DND-41 (cell line): ENCODE data around the gene FPGT.
"Not testable (repeated sequence)": the region's sequence is repeated elsewhere in the genome, so short reads cannot be mapped to it uniquely, and the experiment has no call there.

Experiments used
- ATAC-seq: fragments of 200-7000 bp; cut with Tn5 transposase; 3 replicates; pipeline ENCODE4 v1.9.1; 2021; ENCODE audit warnings: low read depth; ENCODE audit not compliant: insufficient read depth
- DNase-seq: peaks from one replicate; pipeline ENCODE4 v3.0.0-alpha.2; 2020
- H2AFZ ChIP-seq: 2 replicates; pipeline ENCODE4 v1.6.0; 2012; ENCODE audit warnings: low read depth, low read length
- H3K27ac ChIP-seq: 2 replicates; pipeline ENCODE4 v1.5.1; 2012; ENCODE audit warnings: low read length, inconsistent platforms
- H3K27me3 ChIP-seq: fragments of 200-600 bp; sonication (generic); 2 replicates; pipeline ENCODE4 v1.6.0; 2012; ENCODE audit warnings: low read length, mild to moderate bottlenecking, inconsistent platforms; ENCODE audit not compliant: insufficient read depth, poor library complexity
- H3K36me3 ChIP-seq: 2 replicates; pipeline ENCODE4 v1.5.1; 2012; ENCODE audit warnings: low read length, inconsistent platforms; ENCODE audit not compliant: insufficient read depth
- H3K4me1 ChIP-seq: 2 replicates; pipeline ENCODE4 v1.5.1; 2012; ENCODE audit warnings: mild to moderate bottlenecking, low read length; ENCODE audit not compliant: insufficient read depth
- H3K4me2 ChIP-seq: 2 replicates; pipeline ENCODE4 v1.6.0; 2012; ENCODE audit warnings: mild to moderate bottlenecking, moderate library complexity, low read length, inconsistent platforms; ENCODE audit not compliant: insufficient read depth
- H3K4me3 ChIP-seq, 2 experiments: fragments of 200-600 bp in 1 of 2; shearing (Covaris generic) in 1 of 2; 2 replicates each; pipeline ENCODE4 v1.5.1; 2012 to 2016; ENCODE audit warnings: inconsistent platforms in 2 of 2, low read length in 2 of 2, mild to moderate bottlenecking in 2 of 2, low read depth in 1 of 2, moderate library complexity in 1 of 2
- H3K79me2 ChIP-seq: 2 replicates; pipeline ENCODE4 v1.6.0; 2012; ENCODE audit warnings: low read length, inconsistent platforms; ENCODE audit not compliant: insufficient read depth
- H3K9ac ChIP-seq: 2 replicates; pipeline ENCODE4 v1.6.0; 2012; ENCODE audit warnings: low read depth, mild to moderate bottlenecking, inconsistent platforms, low read length, moderate library complexity
- H3K9me3 ChIP-seq: 2 replicates; pipeline ENCODE4 v1.5.1; 2012; ENCODE audit warnings: low read length, moderate library complexity, mild to moderate bottlenecking, inconsistent platforms; ENCODE audit not compliant: insufficient read depth, severe bottlenecking
- H4K20me1 ChIP-seq: 2 replicates; pipeline ENCODE4 v1.6.0; 2012; ENCODE audit warnings: low read length; ENCODE audit not compliant: insufficient read depth
- CTCF ChIP-seq: IDR thresholded peaks from 2 replicates; pipeline ENCODE4 v1.5.1; 2012; ENCODE audit warnings: borderline replicate concordance, low read length, moderate library complexity, mild to moderate bottlenecking; ENCODE audit not compliant: poor library complexity, severe bottlenecking; ENCODE audit errors: extremely low read depth
- EZH2 ChIP-seq: IDR thresholded peaks from 3 replicates; pipeline ENCODE4 v1.6.1; 2012; ENCODE audit warnings: borderline replicate concordance, low read depth, mild to moderate bottlenecking, moderate library complexity, low read length, inconsistent platforms; ENCODE audit not compliant: severe bottlenecking

FPGT gene

GRCh38 chr1:74245168-74245772, 47.2 kb downstream of the FPGT start:
- Histone ChIP-seq H4K20me1 (no peaks in the 10 kb centered on the region), H3K4me1 (no peaks in the 10 kb centered on the region), H3K4me3 (no peak overlapping the region), H3K36me3 (no peaks in the 10 kb centered on the region), H3K27ac (no peak overlapping the region), H3K27me3 (no peaks in the 10 kb centered on the region), H2AFZ (no peak overlapping the region), H3K9me3 (no peaks in the 10 kb centered on the region), H3K79me2 (no peaks in the 10 kb centered on the region), H3K4me2 (no peak overlapping the region), H3K9ac (no peak overlapping the region)
- no peak for ATAC-seq
- DNase-seq, result no peak
- no peak for TF ChIP-seq CTCF
- TF ChIP-seq EZH2, result no peak

- Histone ChIP-seq H3K9ac (no peak overlapping the region), H3K27ac (no peak overlapping the region), H3K4me2 (no peak overlapping the region), H3K79me2 (no peaks in the 10 kb centered on the region), H2AFZ (no peak overlapping the region), H4K20me1 (no peaks in the 10 kb centered on the region), H3K9me3 (no peaks in the 10 kb centered on the region), H3K27me3 (no peaks in the 10 kb centered on the region), H3K4me3 (no peak overlapping the region), H3K36me3 (no peaks in the 10 kb centered on the region), H3K4me1 (no peaks in the 10 kb centered on the region)
- DNase-seq, result no peak
- TF ChIP-seq CTCF (no peak), EZH2 (no peak)
- no peak for ATAC-seq
Measured at GRCh38 chr1:74246315-74246714, 48.3 kb downstream of the FPGT start.

GRCh38 chr1:74247881-74248528, 50.0 kb downstream of the FPGT start:
- DNase-seq (no peak), ATAC-seq (no peak)
- no peak overlapping the region for H3K4me3 ChIP-seq
- TF ChIP-seq EZH2 (no peak), CTCF (no peak)
- H3K4me2 ChIP-seq, result no peak overlapping the region
- H3K79me2 ChIP-seq, result no peaks in the 10 kb centered on the region
- H3K9ac ChIP-seq, result no peak overlapping the region
- H3K4me1 ChIP-seq, result no peaks in the 10 kb centered on the region
- H3K9me3 ChIP-seq, result no peaks in the 10 kb centered on the region
- no peak overlapping the region for H2AFZ ChIP-seq
- H3K27ac ChIP-seq, result no peak overlapping the region
- H3K27me3 ChIP-seq, result no peaks in the 10 kb centered on the region
- H4K20me1 ChIP-seq, result no peaks in the 10 kb centered on the region
- no peaks in the 10 kb centered on the region for H3K36me3 ChIP-seq

- DNase-seq, H3K27ac ChIP-seq, H3K27me3 ChIP-seq, H3K4me2 ChIP-seq, H2AFZ ChIP-seq, H3K9ac ChIP-seq, ATAC-seq, H3K9me3 ChIP-seq, H3K79me2 ChIP-seq, H3K36me3 ChIP-seq, H4K20me1 ChIP-seq, H3K4me3 ChIP-seq, H3K4me1 ChIP-seq: not testable (repeated sequence)
Measured at GRCh38 chr1:74253243-74253824, 55.3 kb downstream of the FPGT start.
